ENCODE measurements around the gene OR52E5. TPM values are rescaled to one million over a fixed set of nuclear protein-coding genes. Genes with fewer than 3 reads are reported as not detected.

Gene OR52E5
- total RNA-seq, 1 donor from 2014 or later: not detected

GRCh38 chr11:5922749-5923426 is 29.9 kb downstream of the OR52E5 start:
- Mint-ChIP-seq H3K4me3 (no peak overlapping the region), H3K27ac (no peak overlapping the region), H3K4me1 (ENCODE audit: low read depth) (no peaks in the 10 kb centered on the region), H3K9me3 (peaks cover 7% of the 10 kb centered on the region), H3K27me3 (ENCODE audit: insufficient read depth) (no peaks in the 10 kb centered on the region), H3K36me3 (ENCODE audit: low read depth) (no peaks in the 10 kb centered on the region)
- no peak for DNase-seq (ENCODE audit: low spot score)
- intact Hi-C loops (cut with micrococcal nuclease): no loop called here

GRCh38 chr11:5923427-5923776 is 30.4 kb downstream of the OR52E5 start:
- no peaks in the 10 kb centered on the region for H3K27me3 Mint-ChIP-seq (ENCODE audit: insufficient read depth)
- intact Hi-C loops (cut with micrococcal nuclease): no loop called here
- H3K9me3 Mint-ChIP-seq: peaks cover 7% of the 10 kb centered on the region
- no peak overlapping the region for H3K4me3 Mint-ChIP-seq
- no peaks in the 10 kb centered on the region for H3K36me3 Mint-ChIP-seq (ENCODE audit: low read depth)
- H3K4me1 Mint-ChIP-seq (ENCODE audit: low read depth): no peaks in the 10 kb centered on the region
- no peak for DNase-seq (ENCODE audit: low spot score)
- H3K27ac Mint-ChIP-seq: no peak overlapping the region

GRCh38 chr11:5923794-5924193 is 30.8 kb downstream of the OR52E5 start:
- H3K4me3 Mint-ChIP-seq: no peak overlapping the region
- peaks cover 7% of the 10 kb centered on the region for H3K9me3 Mint-ChIP-seq
- no peaks in the 10 kb centered on the region for H3K36me3 Mint-ChIP-seq (ENCODE audit: low read depth)
- H3K4me1 Mint-ChIP-seq (ENCODE audit: low read depth): no peaks in the 10 kb centered on the region
- no peak overlapping the region for H3K27ac Mint-ChIP-seq
- intact Hi-C loops (cut with micrococcal nuclease): no loop called here
- no peaks in the 10 kb centered on the region for H3K27me3 Mint-ChIP-seq (ENCODE audit: insufficient read depth)
- no peak for DNase-seq (ENCODE audit: low spot score)

- intact Hi-C loops (cut with micrococcal nuclease): no loop called here
- no peak overlapping the region for H3K27ac Mint-ChIP-seq
- DNase-seq (ENCODE audit: low spot score): no peak
- H3K4me3 Mint-ChIP-seq: no peak overlapping the region
- peaks cover 12% of the 10 kb centered on the region for H3K9me3 Mint-ChIP-seq
- no peaks in the 10 kb centered on the region for H3K27me3 Mint-ChIP-seq (ENCODE audit: insufficient read depth)
- no peaks in the 10 kb centered on the region for H3K36me3 Mint-ChIP-seq (ENCODE audit: low read depth)
- no peaks in the 10 kb centered on the region for H3K4me1 Mint-ChIP-seq (ENCODE audit: low read depth)
Observed at GRCh38 chr11:5928271-5928670, 35.3 kb downstream of the OR52E5 start.

GRCh38 chr11:5928811-5929210 is 35.8 kb downstream of the OR52E5 start:
- H3K27me3 Mint-ChIP-seq (ENCODE audit: insufficient read depth): no peaks in the 10 kb centered on the region
- no peak overlapping the region for H3K4me3 Mint-ChIP-seq
- DNase-seq (ENCODE audit: low spot score): no peak
- H3K27ac Mint-ChIP-seq: no peak overlapping the region
- H3K4me1 Mint-ChIP-seq (ENCODE audit: low read depth): no peaks in the 10 kb centered on the region
- no peaks in the 10 kb centered on the region for H3K36me3 Mint-ChIP-seq (ENCODE audit: low read depth)
- intact Hi-C loops (cut with micrococcal nuclease): no loop called here
- H3K9me3 Mint-ChIP-seq: peaks cover 12% of the 10 kb centered on the region

DNA sequence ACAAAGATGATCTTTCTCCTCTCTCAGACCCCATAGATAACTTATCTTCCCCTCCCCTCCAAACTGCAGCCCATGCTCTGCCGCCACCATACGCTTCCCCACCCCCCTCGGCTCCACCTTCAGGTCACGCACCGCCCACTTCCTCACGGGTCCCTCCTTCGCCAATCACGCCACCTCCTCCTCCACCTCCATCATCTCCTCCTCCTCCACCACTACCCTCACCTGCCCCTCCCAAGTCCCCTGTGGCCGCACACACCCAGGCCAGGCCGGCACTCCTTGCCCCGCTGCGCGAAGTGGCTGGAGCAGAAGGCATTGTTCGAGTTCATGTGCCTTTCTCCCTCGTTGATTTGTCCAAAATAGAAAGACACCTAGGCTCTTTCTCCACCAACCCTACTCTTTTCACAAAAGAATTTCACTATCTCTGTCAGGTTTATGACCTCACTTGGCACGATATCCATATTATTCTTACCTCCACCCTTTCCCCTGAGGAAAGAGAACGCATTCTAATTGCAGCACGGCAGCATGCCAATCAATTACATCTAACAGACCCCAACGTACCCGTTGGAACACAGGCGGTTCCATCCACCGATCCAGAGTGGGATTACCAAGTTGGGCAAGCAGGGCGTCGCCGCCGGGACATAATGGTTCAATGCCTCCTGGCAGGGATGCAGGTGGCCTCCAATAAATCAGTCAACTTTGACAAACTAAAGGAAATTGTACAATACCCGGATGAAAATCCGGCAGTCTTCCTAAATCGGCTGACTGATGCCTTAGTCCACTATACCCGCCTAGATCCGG is 36.8 kb downstream of the OR52E5 start:
- H3K27me3 Mint-ChIP-seq (ENCODE audit: insufficient read depth): no peaks in the 10 kb centered on the region
- H3K4me1 Mint-ChIP-seq (ENCODE audit: low read depth): no peaks in the 10 kb centered on the region
- no peak overlapping the region for H3K27ac Mint-ChIP-seq
- intact Hi-C loops (cut with micrococcal nuclease): no loop called here
- no peak overlapping the region for H3K4me3 Mint-ChIP-seq
- H3K36me3 Mint-ChIP-seq (ENCODE audit: low read depth): no peaks in the 10 kb centered on the region
- H3K9me3 Mint-ChIP-seq: peaks cover 12% of the 10 kb centered on the region
- no peak for DNase-seq (ENCODE audit: low spot score)

- no peaks in the 10 kb centered on the region for H3K36me3 Mint-ChIP-seq (ENCODE audit: low read depth)
- H3K4me3 Mint-ChIP-seq: no peak overlapping the region
- no peaks in the 10 kb centered on the region for H3K4me1 Mint-ChIP-seq (ENCODE audit: low read depth)
- H3K27ac Mint-ChIP-seq: no peak overlapping the region
- no peaks in the 10 kb centered on the region for H3K27me3 Mint-ChIP-seq (ENCODE audit: insufficient read depth)
- H3K9me3 Mint-ChIP-seq: peaks cover 15% of the 10 kb centered on the region
- DNase-seq (ENCODE audit: low spot score): no peak
- intact Hi-C loops (cut with micrococcal nuclease): no loop called here
Observed at GRCh38 chr11:5930614-5931013, 37.6 kb downstream of the OR52E5 start.

GRCh38 chr11:5931061-5931460 is 38.1 kb downstream of the OR52E5 start:
- Mint-ChIP-seq H3K4me1 (ENCODE audit: low read depth) (no peaks in the 10 kb centered on the region), H3K27ac (no peak overlapping the region), H3K36me3 (ENCODE audit: low read depth) (no peaks in the 10 kb centered on the region), H3K4me3 (no peak overlapping the region), H3K27me3 (ENCODE audit: insufficient read depth) (no peaks in the 10 kb centered on the region), H3K9me3 (peaks cover 19% of the 10 kb centered on the region)
- intact Hi-C loops (cut with micrococcal nuclease): no loop called here
- DNase-seq (ENCODE audit: low spot score): no peak

DNA sequence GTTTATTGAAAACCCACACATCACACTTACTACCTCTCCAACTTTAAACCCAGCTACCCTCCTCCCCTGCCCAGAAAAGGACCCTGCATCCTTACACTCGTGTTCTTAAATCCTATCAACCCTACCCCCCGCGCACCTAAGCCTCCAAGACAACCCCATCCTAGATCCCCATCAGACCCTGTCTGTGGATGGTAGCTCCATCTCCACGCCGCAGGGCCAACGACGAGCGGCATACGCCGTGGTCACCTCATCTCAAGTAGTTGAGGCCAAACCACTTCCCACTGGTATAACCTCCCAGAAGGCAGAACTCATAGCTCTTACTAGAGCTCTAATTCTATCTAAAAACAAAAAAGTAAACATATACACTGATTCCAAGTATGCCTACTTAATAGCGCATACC is 39.7 kb downstream of the OR52E5 start:
- no peaks in the 10 kb centered on the region for H3K36me3 Mint-ChIP-seq (ENCODE audit: low read depth)
- intact Hi-C loops (cut with micrococcal nuclease): no loop called here
- no peaks in the 10 kb centered on the region for H3K27me3 Mint-ChIP-seq (ENCODE audit: insufficient read depth)
- H3K9me3 Mint-ChIP-seq: peaks cover 19% of the 10 kb centered on the region
- H3K4me3 Mint-ChIP-seq: no peak overlapping the region
- no peak overlapping the region for H3K27ac Mint-ChIP-seq
- DNase-seq (ENCODE audit: low spot score): no peak
- H3K4me1 Mint-ChIP-seq (ENCODE audit: low read depth): no peaks in the 10 kb centered on the region

DNA sequence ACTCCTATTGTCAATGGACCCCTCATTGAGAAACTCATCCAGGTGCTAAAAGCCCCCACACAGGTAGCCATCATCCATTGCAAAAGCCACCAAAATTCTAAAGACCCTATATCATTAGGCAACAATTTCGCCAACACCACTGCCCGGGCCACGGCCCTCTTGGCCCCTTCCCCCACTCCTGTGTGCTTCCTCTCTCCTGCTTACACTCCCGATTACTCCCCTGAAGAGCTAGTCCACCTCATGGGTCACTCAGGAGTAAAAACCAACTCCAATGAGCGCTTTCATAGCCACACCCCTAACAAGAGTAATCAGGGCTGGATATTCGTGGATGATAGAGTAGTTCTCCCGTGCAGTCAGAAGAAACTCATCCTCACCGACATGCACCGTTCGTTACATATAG is 40.1 kb downstream of the OR52E5 start:
- intact Hi-C loops (cut with micrococcal nuclease): no loop called here
- Mint-ChIP-seq H3K27me3 (ENCODE audit: insufficient read depth) (no peaks in the 10 kb centered on the region), H3K36me3 (ENCODE audit: low read depth) (no peaks in the 10 kb centered on the region)

GRCh38 chr11:5937868-5938602 is 45.0 kb downstream of the OR52E5 start:
- no peak for DNase-seq (ENCODE audit: low spot score)
- H3K27me3 Mint-ChIP-seq (ENCODE audit: insufficient read depth): no peaks in the 10 kb centered on the region

More for the DNA sequence above, 40.1 kb downstream of the OR52E5 start:
- no peak overlapping the region for H3K4me3 Mint-ChIP-seq
- peaks cover 19% of the 10 kb centered on the region for H3K9me3 Mint-ChIP-seq
- no peaks in the 10 kb centered on the region for H3K4me1 Mint-ChIP-seq (ENCODE audit: low read depth)
- DNase-seq (ENCODE audit: low spot score): no peak
- no peak overlapping the region for H3K27ac Mint-ChIP-seq

DNA sequence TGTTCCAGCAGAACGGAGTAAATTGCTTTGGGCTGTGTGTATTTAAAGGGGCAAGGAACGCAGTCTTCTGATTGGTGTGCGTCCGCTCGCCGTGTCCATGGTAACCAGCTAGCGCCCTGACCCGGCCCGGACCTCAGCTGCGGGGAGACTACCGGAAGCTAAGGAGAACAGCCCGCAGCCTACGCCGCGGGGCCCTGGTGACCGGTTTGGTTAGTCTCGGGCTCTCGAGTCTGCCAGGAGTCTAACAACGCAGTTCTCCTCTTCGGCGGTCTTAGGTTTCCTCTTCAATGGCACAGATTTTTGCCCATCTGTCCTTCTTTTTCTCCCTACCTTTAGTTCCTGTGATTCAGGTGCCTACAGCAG is 45.6 kb downstream of the OR52E5 start:
- no peak for DNase-seq (ENCODE audit: low spot score)
- H3K9me3 Mint-ChIP-seq: peaks cover 7% of the 10 kb centered on the region
- no peak overlapping the region for H3K4me3 Mint-ChIP-seq
- H3K27ac Mint-ChIP-seq: no peak overlapping the region
- peaks cover 2% of the 10 kb centered on the region for H3K27me3 Mint-ChIP-seq (ENCODE audit: insufficient read depth)
- no peaks in the 10 kb centered on the region for H3K36me3 Mint-ChIP-seq (ENCODE audit: low read depth)
- no peaks in the 10 kb centered on the region for H3K4me1 Mint-ChIP-seq (ENCODE audit: low read depth)
- intact Hi-C loops (cut with micrococcal nuclease): no loop called here

More at GRCh38 chr11:5937868-5938602, 45.0 kb downstream of the OR52E5 start:
- Mint-ChIP-seq H3K27ac (no peak overlapping the region), H3K4me1 (ENCODE audit: low read depth) (no peaks in the 10 kb centered on the region), H3K4me3 (no peak overlapping the region), H3K36me3 (ENCODE audit: low read depth) (no peaks in the 10 kb centered on the region), H3K9me3 (peaks cover 7% of the 10 kb centered on the region)
- intact Hi-C loops (cut with micrococcal nuclease): no loop called here

GRCh38 chr11:5940748-5941147 is 47.7 kb downstream of the OR52E5 start:
- intact Hi-C loops (cut with micrococcal nuclease): no loop called here
- no peak for DNase-seq (ENCODE audit: low spot score)
- Mint-ChIP-seq H3K36me3 (ENCODE audit: low read depth) (no peaks in the 10 kb centered on the region), H3K4me1 (ENCODE audit: low read depth) (no peaks in the 10 kb centered on the region), H3K9me3 (peaks cover 3% of the 10 kb centered on the region), H3K4me3 (no peak overlapping the region), H3K27me3 (ENCODE audit: insufficient read depth) (peaks cover 5% of the 10 kb centered on the region), H3K27ac (no peak overlapping the region)

All from activated T-helper 1 cell treated with anti-CD3 and anti-CD28 coated beads, Interleukin-12 subunit alpha, Interleukin-12 subunit beta, Interleukin-2, Interleukin-4 antibody, amounts not matched to agents 30 ng/mL and 10 ng/mL and 1 ng/mL, durations not matched to agents 14 hours and 24 hours and 36 hours (primary cell).